ENCODE results near the gene FXYD3.
A peak's percentile ranks its signal among the peaks of the same experiment; 100 is the strongest.
"Not testable (repeated sequence)": the region's sequence is repeated elsewhere in the genome, so short reads cannot be mapped to it uniquely, and the experiment has no call there.

Gene FXYD3

DNA sequence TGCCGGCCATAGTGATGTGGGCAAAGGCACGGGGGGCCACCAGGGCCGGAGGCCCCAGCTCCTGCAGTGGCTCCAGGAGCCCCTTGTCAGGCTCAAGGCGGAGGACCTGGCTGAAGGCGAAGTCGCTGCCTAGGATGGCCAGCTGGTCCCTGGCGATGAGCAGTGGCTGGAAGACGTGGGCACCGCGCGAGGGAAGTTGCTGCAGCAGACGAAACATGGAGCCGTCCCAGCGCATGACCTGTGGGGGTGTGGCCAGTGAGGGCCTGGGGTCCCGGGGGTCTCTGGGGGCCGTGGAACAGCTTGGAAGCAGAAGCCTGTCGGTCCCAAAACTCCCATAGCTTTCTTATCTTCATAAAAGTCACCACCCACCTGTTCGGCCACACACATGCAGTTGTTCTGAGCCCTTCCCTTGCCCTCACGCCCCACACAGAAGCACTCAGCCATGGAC lies 9.7 kb downstream of the FXYD3 start:
- DNase-seq (ENCODE audit: low read depth) = no peak

- no peak for DNase-seq (ENCODE audit: low read depth)
Measured at GRCh38 chr19:35125749-35126623, 10.4 kb downstream of the FXYD3 start.

DNA sequence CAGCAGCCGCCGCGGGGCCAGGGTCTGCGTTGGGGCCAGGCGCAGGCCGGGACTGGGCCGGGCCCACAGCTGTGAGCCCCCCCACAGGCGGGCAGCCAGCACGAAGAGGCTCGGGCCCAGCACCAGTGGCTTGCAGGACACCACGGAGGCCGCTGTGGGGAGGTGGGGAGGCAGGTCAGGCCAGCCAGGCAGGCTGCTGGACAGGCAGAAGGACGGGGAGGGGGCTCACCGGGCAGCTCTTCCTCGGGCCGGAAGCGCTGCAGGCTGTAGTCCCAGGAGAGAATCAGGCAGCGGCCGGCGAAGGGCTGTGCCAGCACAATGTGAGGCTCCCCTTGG lies 11.0 kb downstream of the FXYD3 start:
- no peak for DNase-seq (ENCODE audit: low read depth)

GRCh38 chr19:35127871-35128270 lies 12.2 kb downstream of the FXYD3 start:
- DNase-seq (ENCODE audit: low read depth) = no peak

- DNase-seq (ENCODE audit: low read depth) = no peak
Measured at GRCh38 chr19:35128398-35129057, 12.9 kb downstream of the FXYD3 start.

- DNase-seq (ENCODE audit: low read depth) = not testable (repeated sequence)
Measured at GRCh38 chr19:35129724-35130274, 14.2 kb downstream of the FXYD3 start.

DNA sequence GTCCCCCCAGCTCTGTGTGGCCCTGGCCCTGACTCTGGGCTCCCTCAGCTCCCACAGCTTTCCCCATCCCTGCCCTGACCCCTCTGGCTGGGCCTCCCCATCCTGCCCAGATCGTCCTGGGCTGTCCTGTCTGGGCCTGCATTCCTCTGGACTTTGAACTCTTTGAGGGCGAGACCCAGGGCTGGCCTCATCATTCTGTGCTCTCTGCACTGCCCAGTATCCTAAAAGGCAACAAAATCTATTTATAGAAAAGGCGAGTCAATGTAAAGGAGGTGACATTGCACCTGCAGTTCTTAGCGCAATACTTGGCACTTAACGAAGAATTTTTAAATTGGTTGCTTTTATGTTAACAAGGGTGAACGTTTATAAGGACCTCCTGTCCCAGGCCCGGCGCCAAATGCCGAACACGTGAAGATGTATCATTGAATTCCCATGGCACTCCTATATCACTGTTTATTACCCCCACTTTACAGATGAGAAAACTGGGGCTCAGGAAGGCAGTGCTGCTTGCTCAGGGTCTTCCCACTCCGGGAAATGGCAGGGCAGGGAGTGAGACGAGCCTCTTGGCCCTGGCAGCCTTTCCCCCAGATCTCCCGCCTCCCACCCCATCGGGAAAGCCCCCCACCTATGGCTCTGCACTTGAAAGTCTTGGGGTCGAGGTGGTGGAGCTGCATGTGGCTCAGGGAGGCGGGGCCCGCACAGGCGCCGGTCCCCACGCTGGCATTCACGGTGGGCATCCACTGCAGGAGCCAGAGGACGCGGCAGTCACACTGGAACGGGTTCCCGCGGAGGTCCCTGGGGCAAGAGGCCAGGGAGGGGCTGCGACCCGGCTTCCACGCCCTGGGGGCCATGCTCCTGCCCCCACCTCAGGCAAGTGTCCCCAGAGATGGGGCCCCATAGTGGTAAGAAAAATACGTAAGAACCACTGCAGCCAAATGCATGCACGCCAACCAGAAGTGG lies 15.4 kb downstream of the FXYD3 start:
- DNase-seq (ENCODE audit: low read depth) = no peak

DNA sequence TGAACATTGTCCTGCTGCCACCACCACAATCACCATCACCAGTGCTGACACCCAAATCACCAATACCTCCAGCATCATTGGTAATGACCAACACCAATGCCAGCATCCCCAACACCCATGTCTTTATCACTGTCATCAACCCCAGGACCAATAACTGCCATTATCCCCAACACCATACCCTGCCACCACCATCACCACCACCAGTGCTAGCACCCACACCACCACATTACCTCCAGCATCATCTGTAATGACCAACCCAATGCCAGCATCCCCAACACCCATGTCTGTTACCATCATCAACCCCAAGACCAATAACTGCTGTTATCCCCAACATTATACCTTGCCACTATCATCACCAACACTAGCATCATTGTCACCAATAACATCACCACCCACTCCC lies 16.6 kb downstream of the FXYD3 start:
- no peak for DNase-seq (ENCODE audit: low read depth)

- no peak for DNase-seq (ENCODE audit: low read depth)
Measured at GRCh38 chr19:35133826-35134225, 18.2 kb downstream of the FXYD3 start.

DNA sequence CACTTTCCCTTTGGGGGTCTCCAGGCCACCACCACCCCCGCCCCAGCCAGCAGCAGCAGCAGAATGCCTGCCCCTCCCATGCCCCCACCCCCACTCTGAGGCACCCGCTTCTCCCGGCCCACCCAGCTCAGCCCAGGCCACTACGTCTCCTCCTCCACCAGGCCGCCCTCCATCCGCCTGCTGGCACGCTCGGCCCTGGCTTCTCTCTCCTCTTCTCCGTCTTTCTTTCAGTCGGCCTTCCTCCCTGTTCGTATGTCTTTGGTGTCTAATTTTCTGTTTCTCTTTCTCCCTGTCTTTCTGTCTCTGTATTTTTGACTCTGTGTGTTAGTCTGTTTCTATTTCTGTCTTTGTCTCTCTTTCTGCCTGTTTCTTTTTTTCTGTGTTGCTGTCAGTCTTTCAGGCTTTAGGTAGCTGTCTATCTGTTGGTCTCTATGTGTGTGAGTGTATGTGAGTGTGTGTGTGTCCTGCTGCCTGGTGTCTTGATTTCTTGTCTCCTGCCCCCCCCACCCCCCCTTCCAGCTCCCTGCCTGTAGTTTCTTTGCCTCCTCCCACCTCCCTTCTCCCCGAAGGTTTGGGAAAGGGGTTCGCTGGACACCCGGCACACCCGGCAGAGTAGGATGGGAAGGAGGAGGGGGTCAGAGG lies 19.1 kb downstream of the FXYD3 start, which contains the start of gene LGI4:
Gene LGI4 (minus strand): TSS at position 459 of the 642 bp plus-strand sequence. CDS start 379 bp downstream, at position 80.
- DNase-seq (ENCODE audit: low read depth) = no peak

DNA sequence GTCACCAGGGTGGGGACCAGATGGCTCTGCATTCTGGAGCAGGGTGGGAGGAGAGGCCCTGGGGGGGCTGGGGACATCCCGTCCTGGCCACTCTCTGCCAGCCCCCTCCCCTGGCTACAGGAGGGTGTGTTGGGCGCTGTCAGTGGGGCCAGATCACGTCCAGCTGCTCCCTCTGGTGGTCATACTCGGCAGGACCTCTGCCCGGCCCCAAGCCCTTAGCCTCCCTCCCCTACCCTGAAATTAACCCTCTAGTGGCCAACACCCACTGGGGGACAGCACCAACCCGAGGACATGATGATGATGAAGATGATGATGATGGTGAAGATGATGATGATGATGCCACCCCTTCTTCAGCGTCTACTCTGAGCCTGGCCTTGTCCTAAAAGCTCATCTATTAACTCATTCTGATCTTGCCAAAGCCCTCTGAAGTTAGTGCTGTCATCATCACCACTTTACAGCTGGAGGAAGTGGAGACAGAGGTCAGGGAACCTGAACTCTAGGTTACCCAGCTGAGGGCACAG lies 19.8 kb downstream of the FXYD3 start:
- peak; percentile 67 for DNase-seq (ENCODE audit: low read depth)

DNA sequence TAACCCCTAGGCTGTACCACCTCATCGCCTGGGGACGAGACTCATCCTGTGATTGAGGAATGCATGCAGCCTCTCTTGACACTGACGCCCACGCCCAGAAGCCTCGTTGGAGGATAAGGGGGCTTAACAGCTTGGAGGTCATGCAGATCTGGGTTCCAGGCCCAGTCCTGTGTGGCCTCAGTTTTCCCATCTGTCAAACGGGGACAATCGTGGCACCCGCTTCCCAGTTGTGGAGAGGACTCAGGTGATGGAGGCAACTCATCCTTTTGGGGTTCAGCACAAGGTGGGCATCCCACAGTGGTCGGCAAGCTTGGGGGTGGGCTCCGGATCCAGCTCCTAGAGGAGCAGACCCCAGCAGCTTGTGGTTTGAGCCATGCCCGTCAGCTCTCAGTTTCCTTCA lies 20.6 kb downstream of the FXYD3 start:
- DNase-seq (ENCODE audit: low read depth) = no peak

GRCh38 chr19:35136977-35137702 lies 21.5 kb downstream of the FXYD3 start:
- DNase-seq (ENCODE audit: low read depth) = no peak

- no peak for DNase-seq (ENCODE audit: low read depth)
Measured at GRCh38 chr19:35138305-35138892, 22.8 kb downstream of the FXYD3 start, which contains the start of gene FXYD1. Gene FXYD1 (plus strand): TSS chr19:35138824. CDS start chr19:35140080, 1,256 bp downstream.

DNA sequence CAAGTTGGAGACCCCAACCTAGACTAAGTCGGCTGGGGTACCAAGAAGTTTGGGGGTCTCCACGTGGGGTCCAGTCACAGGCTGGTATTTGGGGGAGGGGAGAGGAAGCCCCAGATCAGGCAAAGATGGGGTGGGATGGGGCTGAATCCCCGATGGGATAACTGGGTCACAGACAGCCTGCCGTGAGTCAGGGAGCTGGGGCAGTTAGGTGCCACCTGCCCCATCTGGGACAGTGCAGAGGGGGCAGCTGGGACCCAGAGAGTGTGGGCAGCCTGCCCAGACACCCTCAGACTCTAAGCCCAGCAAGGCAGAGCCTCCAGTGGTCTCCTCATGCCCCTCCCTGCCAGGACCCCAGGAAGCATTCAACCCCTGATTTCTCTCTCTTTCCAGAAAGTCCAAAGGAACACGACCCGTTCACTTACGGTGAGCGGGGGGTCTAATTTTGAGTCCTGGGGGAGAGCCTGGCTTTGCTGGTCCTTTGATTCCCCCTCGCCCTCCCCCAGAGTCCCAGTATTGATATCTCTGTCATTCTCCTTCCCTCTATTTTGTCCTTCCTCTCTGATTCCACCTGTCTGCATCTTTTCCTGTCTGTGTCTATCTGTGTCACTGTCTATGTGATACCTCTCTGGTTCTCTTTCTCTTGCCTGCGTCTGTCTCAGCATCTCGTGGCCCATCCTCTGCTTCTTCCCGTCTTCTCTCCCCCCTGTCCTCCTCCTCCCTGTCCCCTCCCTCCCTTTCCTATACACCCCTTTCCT lies 24.8 kb downstream of the FXYD3 start:
- DNase-seq (ENCODE audit: low read depth) = no peak

GRCh38 chr19:35140962-35141836 lies 25.6 kb downstream of the FXYD3 start:
- DNase-seq (ENCODE audit: low read depth) = peak; percentile 98

DNA sequence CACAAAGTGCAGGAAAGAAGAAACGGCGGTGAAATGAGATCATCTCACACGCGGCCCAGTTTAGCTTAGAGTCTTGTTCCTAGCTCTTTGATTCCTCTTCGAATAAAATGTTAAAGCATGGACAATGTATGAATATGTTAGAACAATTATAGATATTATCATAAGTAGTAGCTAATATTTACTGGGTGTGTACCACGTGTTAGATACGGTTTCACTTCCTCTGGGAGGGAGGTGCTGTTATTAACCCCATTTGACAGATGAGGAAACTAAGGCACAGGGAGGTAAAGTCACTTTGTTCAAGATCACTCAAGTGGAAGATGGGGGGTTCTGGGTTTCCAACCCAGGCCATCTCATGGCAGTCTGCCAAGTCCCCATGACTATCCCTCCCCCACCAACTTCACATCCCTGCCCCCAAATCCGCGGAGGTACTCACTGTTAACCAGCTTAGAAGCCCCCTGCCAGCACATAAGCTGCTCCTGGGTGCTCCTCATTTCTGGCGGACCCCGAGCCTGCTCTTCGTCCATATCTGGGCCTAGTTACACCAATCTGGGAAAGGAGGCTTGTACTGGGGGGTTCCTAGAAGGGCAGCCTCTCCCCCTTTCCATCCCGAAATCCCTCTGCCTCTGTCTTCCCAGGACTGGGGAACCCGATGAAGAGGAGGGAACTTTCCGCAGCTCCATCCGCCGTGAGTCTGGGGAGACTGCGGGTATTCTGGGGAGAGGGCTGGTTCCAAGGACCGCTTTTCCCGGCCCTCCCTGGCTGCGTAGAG lies 26.4 kb downstream of the FXYD3 start:
- DNase-seq (ENCODE audit: low read depth) = no peak
